Kidney epithelial cell (primary cell): Measurements from ENCODE around the gene GALNT9. TPM values are rescaled to one million over a fixed set of nuclear protein-coding genes. Genes with fewer than 3 reads are reported as not detected.

Experiments used
- DNase-seq: peaks from one replicate; pipeline ENCODE4 v3.0.0-alpha.2; 2010; ENCODE audit warnings: low read depth
- H3K27me3 ChIP-seq: 2 replicates; pipeline ENCODE4 v1.6.0; 2011; ENCODE audit warnings: low read length; ENCODE audit not compliant: control insufficient read depth, insufficient read depth
- H3K36me3 ChIP-seq: 2 replicates; pipeline ENCODE4 v1.5.1; 2011; ENCODE audit warnings: low read length; ENCODE audit not compliant: control insufficient read depth, insufficient read depth
- H3K4me3 ChIP-seq: 2 replicates; pipeline ENCODE4 v1.5.1; 2011; ENCODE audit warnings: low read depth, mild to moderate bottlenecking, control low read depth, low read length
- CTCF ChIP-seq: IDR thresholded peaks from 2 replicates; pipeline ENCODE4 v1.5.1; 2011; ENCODE audit warnings: mild to moderate bottlenecking, moderate library complexity, low read length, control low read depth, inconsistent platforms; ENCODE audit not compliant: insufficient read depth, poor library complexity, severe bottlenecking
- total RNA-seq: library from RNA; depleted of rRNA; stranded (reverse); fragments of >200 nt; gene quantifications from 2 replicates; pipeline ENCODE4 v1.2.3, GENCODE V29; 2015

The GALNT9 gene
- total RNA-seq, 1 donor from 2014 or later, result 1.5 TPM

DNA sequence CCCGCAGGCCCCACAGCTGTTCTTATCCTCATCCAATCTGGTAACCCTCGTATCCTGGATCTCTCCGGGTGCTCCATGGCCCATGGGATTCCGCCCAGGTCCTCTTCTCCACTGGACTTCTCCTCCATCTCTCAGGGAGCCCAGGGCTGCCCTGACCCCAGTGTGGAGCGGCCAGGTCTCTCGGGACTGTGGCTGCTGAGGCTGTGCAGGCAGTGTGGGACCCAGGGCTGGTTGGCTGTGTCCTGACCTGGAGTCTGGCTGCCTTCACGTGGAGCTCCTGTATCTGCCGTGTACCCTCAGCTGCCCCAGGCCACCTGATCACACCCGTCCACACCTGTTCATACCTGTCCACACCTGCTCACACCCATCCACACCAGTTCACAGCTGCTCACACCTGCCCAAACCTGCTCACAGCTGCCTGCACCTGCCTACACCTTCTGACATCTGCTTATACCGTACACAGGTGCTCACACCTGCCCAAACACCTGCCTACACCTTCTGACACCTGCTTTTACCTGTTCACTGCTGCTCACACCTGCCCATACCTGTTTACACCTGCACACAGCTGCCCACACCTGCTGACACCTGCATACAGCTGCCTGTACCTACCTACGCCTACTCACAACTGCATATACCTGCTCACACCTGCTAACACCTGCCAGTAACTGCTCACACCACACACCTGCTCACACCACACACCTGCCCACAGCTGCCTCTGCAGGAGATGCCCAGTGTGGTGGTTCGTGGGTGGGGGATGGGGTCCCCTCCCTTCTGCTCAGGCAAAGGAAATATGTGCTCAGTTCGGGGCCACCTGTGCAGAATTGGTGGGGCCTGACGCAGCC is 92.2 kb downstream of the GALNT9 start:
- Histone ChIP-seq H3K4me3 (no peak overlapping the region), H3K36me3 (no peaks in the 10 kb centered on the region), H3K27me3 (no peaks in the 10 kb centered on the region)
- TF ChIP-seq CTCF, result no peak
- no peak for DNase-seq

DNA sequence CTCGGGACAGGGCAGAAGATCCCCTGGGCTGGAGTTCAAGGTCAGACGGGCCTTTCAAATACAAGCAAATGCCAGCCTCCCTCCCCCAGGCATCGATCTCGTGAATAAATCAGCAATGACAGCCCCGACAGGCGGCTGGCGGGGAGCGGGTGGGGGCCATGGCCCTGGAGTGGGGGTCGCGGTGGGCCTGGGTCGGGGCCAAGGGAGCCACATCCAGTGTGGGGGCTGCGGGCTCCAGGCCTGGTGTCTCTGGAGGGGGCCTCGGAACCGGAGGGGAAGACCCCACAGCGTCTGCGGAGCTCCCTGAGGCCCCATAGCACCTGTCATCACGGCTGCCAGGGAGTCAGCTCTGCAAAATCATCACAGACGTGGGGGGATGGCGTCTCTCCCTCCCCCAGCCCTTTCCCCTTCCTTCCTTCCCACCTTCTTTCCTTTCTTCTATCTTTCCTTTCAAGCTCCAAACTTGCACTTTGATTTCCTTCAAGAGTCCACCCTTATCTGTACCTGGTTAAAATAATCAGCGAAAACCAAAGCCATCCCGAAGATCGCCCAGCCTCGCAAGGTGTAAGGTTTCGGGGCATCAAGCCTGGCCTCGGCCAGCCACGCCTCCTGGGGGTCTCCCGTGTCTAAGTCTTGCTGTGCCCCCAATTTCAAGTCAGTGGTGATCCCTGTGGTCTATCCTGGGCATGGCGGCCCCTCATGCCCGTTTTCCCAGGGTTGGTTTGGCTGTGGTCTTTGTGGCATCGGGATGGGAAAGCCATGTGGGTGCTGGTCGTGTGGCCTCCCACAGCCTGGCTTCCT is 93.1 kb downstream of the GALNT9 start:
- TF ChIP-seq CTCF, result no peak
- Histone ChIP-seq H3K27me3 (no peaks in the 10 kb centered on the region), H3K4me3 (no peak overlapping the region), H3K36me3 (no peaks in the 10 kb centered on the region)
- DNase-seq, result no peak

GRCh38 chr12:132235116-132235820 is 94.1 kb downstream of the GALNT9 start:
- no peaks in the 10 kb centered on the region for H3K36me3 ChIP-seq
- no peak overlapping the region for H3K4me3 ChIP-seq
- TF ChIP-seq CTCF, result no peak
- no peaks in the 10 kb centered on the region for H3K27me3 ChIP-seq
- DNase-seq, result no peak

GRCh38 chr12:132230381-132230780 is 99.0 kb downstream of the GALNT9 start:
- peaks cover 28% of the 10 kb centered on the region for H3K27me3 ChIP-seq
- TF ChIP-seq CTCF, result no peak
- H3K36me3 ChIP-seq, result no peaks in the 10 kb centered on the region
- no peak overlapping the region for H3K4me3 ChIP-seq
- DNase-seq, result no peak

GRCh38 chr12:132229926-132230325 is 99.5 kb downstream of the GALNT9 start:
- DNase-seq, result no peak
- no peak overlapping the region for H3K4me3 ChIP-seq
- peaks cover 28% of the 10 kb centered on the region for H3K27me3 ChIP-seq
- no peak for TF ChIP-seq CTCF
- no peaks in the 10 kb centered on the region for H3K36me3 ChIP-seq
